Progenitor cell of endocrine pancreas (in vitro differentiated cells): ENCODE measurements around the gene RAF1. TPM values are rescaled to one million over a fixed set of nuclear protein-coding genes. Genes with fewer than 3 reads are reported as not detected.

Experiments used
- DNase-seq: peaks from one replicate; pipeline ENCODE4 v3.0.0; 2021; ENCODE audit warnings: low spot score; ENCODE audit not compliant: unreplicated experiment
- H3K27ac Mint-ChIP-seq: 2 replicates; pipeline ENCODE4 v1.8.0; 2021; ENCODE audit warnings: mild to moderate bottlenecking, moderate library complexity, mixed read lengths
- H3K27me3 Mint-ChIP-seq: 2 replicates; pipeline ENCODE4 v1.8.0; 2021; ENCODE audit warnings: mixed read lengths
- H3K36me3 Mint-ChIP-seq: 2 replicates; pipeline ENCODE4 v1.8.0; 2022; ENCODE audit warnings: mixed read lengths; ENCODE audit not compliant: insufficient read depth
- H3K4me1 Mint-ChIP-seq: 2 replicates; pipeline ENCODE4 v1.8.0; 2021; ENCODE audit warnings: low read depth, mixed read lengths
- H3K4me3 Mint-ChIP-seq: 2 replicates; pipeline ENCODE4 v1.8.0; 2021; ENCODE audit warnings: low read depth, mild to moderate bottlenecking, moderate library complexity, mixed read lengths
- H3K9me3 Mint-ChIP-seq: 2 replicates; pipeline ENCODE4 v1.8.0; 2021; ENCODE audit warnings: low read depth, mixed read lengths
- CTCF ChIP-seq: fragments of 200-600 bp; sonication (generic); IDR thresholded peaks from one replicate; pipeline ENCODE4 v1.5.0; 2021; ENCODE audit warnings: antibody characterized with exemption, mild to moderate bottlenecking; ENCODE audit not compliant: unreplicated experiment
- total RNA-seq: library from RNA; stranded (reverse); gene quantifications from 2 replicates; pipeline ENCODE4 v1.2.1, GENCODE V29; 2021

The RAF1 gene
- total RNA-seq, 1 donor from 2014 or later = 135 TPM

- Mint-ChIP-seq H3K36me3 (peaks cover 10% of the 10 kb centered on the region), H3K27me3 (no peaks in the 10 kb centered on the region), H3K4me3 (no peak overlapping the region), H3K27ac (no peak overlapping the region), H3K9me3 (peaks cover 3% of the 10 kb centered on the region), H3K4me1 (peaks cover 30% of the 10 kb centered on the region)
- DNase-seq = no peak
- no peak for TF ChIP-seq CTCF
These were observed 101.5 kb downstream of the RAF1 start for GRCh38 chr3:12562451-12562850.

DNA sequence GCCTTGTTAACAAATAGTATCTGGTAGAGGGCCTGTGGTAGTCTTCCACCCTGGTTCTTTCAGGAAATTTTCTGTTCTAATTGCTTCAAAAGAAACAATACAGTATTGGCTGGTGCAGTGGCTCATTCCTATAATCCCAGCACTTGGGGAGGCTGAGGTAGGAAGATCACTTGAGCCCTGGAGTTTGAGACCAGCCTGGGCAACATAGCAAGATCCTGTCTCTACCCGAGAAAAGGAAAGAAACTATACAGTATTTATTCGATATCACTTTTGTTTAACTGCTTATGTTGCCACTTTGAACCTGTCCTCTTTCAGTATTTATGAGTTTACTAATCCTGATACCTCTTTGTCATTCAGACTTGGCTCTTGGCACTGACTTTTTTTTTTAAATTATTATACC is 102.5 kb downstream of the RAF1 start:
- Mint-ChIP-seq H3K9me3 (peaks cover 3% of the 10 kb centered on the region), H3K36me3 (peaks cover 9% of the 10 kb centered on the region), H3K4me3 (no peak overlapping the region), H3K4me1 (peaks cover 32% of the 10 kb centered on the region), H3K27me3 (no peaks in the 10 kb centered on the region), H3K27ac (no peak overlapping the region)
- no peak for DNase-seq
- TF ChIP-seq CTCF = no peak

DNA sequence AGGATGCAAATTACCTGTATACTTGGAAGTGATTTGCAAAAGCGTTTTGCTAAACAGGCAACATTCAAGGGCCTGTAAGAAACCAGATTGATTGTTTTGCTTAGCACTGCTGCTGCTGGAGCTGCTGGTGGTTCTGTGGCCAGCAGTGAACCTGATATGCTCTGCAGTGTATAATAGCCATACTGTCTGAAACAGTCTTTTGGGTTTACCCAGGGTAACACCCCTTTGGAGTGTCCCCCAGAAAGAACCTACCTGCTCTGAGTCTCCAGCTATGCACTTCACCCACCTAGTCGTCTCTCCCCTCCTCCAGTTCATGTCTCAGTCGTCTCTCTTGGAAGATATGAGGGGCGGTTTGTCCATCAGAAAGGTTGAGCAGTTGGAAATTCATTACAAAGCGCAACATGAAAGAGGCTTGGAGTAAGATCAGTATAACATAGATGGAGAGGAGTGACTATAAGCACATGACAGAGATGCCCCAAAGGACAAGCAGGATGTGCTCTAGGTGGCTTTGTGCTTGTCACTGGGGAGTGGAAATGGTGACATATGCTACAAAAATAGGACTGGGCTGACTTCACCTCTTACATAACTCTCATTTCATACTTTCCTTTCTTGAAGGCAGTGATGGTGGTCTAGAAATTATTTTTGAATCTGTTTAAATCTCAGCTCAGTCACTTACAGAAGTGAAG is 103.3 kb downstream of the RAF1 start:
- Mint-ChIP-seq H3K36me3 (peaks cover 5% of the 10 kb centered on the region), H3K27ac (no peak overlapping the region), H3K27me3 (peaks cover 4% of the 10 kb centered on the region), H3K9me3 (no peaks in the 10 kb centered on the region), H3K4me3 (no peak overlapping the region), H3K4me1 (peaks cover 35% of the 10 kb centered on the region)
- DNase-seq = no peak
- TF ChIP-seq CTCF = no peak

DNA sequence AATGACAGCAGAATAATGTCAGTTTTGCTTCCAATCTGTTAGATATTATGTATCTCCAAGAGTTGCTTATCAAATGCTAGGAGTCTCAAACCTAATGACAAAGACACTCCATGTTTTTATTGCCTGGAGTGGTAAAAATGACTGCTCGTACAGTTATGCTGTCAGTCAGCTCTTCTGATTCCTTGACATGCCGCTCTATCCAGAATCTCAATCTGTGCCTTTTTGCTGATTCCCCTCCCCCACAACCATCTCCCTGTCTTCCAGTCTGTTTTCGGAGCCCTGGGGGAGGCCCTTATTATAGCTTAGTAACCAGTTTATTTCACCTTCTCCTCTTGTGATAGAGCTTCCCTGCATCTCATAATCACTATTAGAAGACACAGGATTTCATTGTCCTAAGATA is 104.4 kb downstream of the RAF1 start:
- TF ChIP-seq CTCF = no peak
- H3K36me3 Mint-ChIP-seq = peaks cover 2% of the 10 kb centered on the region
- no peaks in the 10 kb centered on the region for H3K9me3 Mint-ChIP-seq
- no peak for DNase-seq
- peak overlapping the region; percentile 31 for H3K4me3 Mint-ChIP-seq
- peaks cover 35% of the 10 kb centered on the region for H3K4me1 Mint-ChIP-seq
- H3K27me3 Mint-ChIP-seq = peaks cover 8% of the 10 kb centered on the region
- H3K27ac Mint-ChIP-seq = no peak overlapping the region

DNA sequence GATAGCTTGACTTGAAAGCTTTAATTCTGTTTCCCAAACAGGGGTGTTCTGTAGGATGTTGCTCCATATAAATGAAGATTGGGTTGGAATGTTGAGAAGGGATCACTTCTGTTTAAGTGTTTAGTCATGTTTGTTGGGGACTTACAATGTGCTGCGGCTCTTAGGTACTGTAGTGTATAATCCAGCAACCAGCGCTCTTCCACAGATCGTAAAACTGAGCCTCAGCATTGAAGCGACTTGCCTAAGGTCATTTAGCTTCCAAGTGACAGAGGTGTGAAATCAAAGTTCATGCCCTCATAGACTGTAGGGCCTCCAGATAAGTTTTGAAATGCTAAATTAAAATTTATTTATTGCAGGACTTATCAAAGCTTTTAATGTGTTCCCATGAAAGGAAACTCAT is 105.2 kb downstream of the RAF1 start:
- Mint-ChIP-seq H3K36me3 (no peaks in the 10 kb centered on the region), H3K4me1 (peaks cover 35% of the 10 kb centered on the region), H3K27me3 (peaks cover 14% of the 10 kb centered on the region), H3K9me3 (no peaks in the 10 kb centered on the region), H3K4me3 (peak overlapping the region; percentile 79), H3K27ac (peak overlapping the region; percentile 4)
- no peak for TF ChIP-seq CTCF
- DNase-seq = no peak
